Measurements from ENCODE around the gene ATP6AP2. TPM values are rescaled to one million over a fixed set of nuclear protein-coding genes. Genes with fewer than 3 reads are reported as not detected.

Gene ATP6AP2
- total RNA-seq, 2 experiments from 2014 or later, result 28.2 to 34.9 TPM

DNA sequence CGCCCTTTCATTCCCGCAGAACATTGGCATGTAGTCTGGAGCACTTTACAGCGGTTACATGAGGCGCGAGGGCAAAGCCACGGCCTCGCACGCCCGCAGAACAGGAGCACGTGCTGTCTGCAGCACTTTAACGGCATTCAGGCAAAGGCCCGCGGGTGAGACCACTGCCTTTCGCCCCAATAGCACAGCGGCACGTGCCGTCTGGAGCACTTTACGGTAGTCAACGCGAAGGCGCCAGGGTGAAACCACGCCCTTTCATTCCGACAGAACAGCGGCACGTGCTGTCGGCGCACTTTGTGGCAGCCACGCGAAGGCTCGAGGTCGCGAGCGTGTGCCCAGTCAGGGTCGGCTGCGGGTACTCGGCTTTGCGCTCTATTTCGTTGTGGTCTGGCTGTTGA, 42.4 kb downstream of the ATP6AP2 start, which contains the start of gene MPC1L:
MPC1L (plus strand) TSS at position 290 of the 398 bp plus-strand sequence. CDS start 138 bp downstream, outside the sequence.
- ChIA-PET CTCF (ENCODE audit: unreplicated experiment) (no interaction called here), POLR2A (no interaction called here)
- Histone ChIP-seq H3K27ac (ENCODE audit: low read depth, low read length, poor library complexity, severe bottlenecking) (no peak within 1 kb of the TSS), H3K4me2 (ENCODE audit: low read length) (no peak within 1 kb of the TSS), H3K4me3 (ENCODE audit: low read depth, low read length, poor library complexity, severe bottlenecking) (no peak within 1 kb of the TSS), H3K9me2 (ENCODE audit: insufficient read depth, low read length) (no peaks in the 10 kb centered on the region), H3K79me2 (ENCODE audit: insufficient read depth, low read depth, low read length) (no peaks in the 10 kb centered on the region), H3K4me1 (ENCODE audit: insufficient read depth, low read length, poor library complexity, severe bottlenecking) (no peaks in the 10 kb centered on the region), H3K36me3 (ENCODE audit: insufficient read depth, low read length) (peaks cover 14% of the 10 kb centered on the region), H4K20me1 (ENCODE audit: insufficient read depth, low read length) (no peaks in the 10 kb centered on the region), H3K9me3 (ENCODE audit: low read length) (no peaks in the 10 kb centered on the region), H2AFZ (ENCODE audit: low read length) (no peak within 1 kb of the TSS)
- BruUV-seq (replicated peaks), result no TSS peak
- intact Hi-C loops (cut with micrococcal nuclease; ENCODE audit: unreplicated experiment), result no loop called here
- DNase-seq (ENCODE audit: low spot score), result no peak
- TF ChIP-seq EZH2phosphoT487 (IDR thresholded peaks at IDR 0.05; ENCODE audit: borderline replicate concordance, low read depth, low read length), result no peak

GRCh38 chrX:40623665-40624064, 42.9 kb downstream of the ATP6AP2 start:
- Histone ChIP-seq H3K4me2 (ENCODE audit: low read length) (no peak overlapping the region), H3K9me3 (ENCODE audit: low read length) (no peaks in the 10 kb centered on the region), H3K4me1 (ENCODE audit: insufficient read depth, low read length, poor library complexity, severe bottlenecking) (no peaks in the 10 kb centered on the region), H3K79me2 (ENCODE audit: insufficient read depth, low read depth, low read length) (no peaks in the 10 kb centered on the region), H3K27ac (ENCODE audit: low read depth, low read length, poor library complexity, severe bottlenecking) (no peak overlapping the region), H3K9me2 (ENCODE audit: insufficient read depth, low read length) (no peaks in the 10 kb centered on the region), H3K4me3 (ENCODE audit: low read depth, low read length, poor library complexity, severe bottlenecking) (no peak overlapping the region), H4K20me1 (ENCODE audit: insufficient read depth, low read length) (no peaks in the 10 kb centered on the region), H2AFZ (ENCODE audit: low read length) (no peak overlapping the region), H3K36me3 (ENCODE audit: insufficient read depth, low read length) (peaks cover 19% of the 10 kb centered on the region)
- DNase-seq (ENCODE audit: low spot score), result no peak
- intact Hi-C loops (cut with micrococcal nuclease; ENCODE audit: unreplicated experiment), result no loop called here
- POLR2A ChIA-PET, result no interaction called here
- CTCF ChIA-PET (ENCODE audit: unreplicated experiment), result no interaction called here
- TF ChIP-seq EZH2phosphoT487 (IDR thresholded peaks at IDR 0.05; ENCODE audit: borderline replicate concordance, low read depth, low read length), result no peak
- TF ChIP-seq, protein P1, sequence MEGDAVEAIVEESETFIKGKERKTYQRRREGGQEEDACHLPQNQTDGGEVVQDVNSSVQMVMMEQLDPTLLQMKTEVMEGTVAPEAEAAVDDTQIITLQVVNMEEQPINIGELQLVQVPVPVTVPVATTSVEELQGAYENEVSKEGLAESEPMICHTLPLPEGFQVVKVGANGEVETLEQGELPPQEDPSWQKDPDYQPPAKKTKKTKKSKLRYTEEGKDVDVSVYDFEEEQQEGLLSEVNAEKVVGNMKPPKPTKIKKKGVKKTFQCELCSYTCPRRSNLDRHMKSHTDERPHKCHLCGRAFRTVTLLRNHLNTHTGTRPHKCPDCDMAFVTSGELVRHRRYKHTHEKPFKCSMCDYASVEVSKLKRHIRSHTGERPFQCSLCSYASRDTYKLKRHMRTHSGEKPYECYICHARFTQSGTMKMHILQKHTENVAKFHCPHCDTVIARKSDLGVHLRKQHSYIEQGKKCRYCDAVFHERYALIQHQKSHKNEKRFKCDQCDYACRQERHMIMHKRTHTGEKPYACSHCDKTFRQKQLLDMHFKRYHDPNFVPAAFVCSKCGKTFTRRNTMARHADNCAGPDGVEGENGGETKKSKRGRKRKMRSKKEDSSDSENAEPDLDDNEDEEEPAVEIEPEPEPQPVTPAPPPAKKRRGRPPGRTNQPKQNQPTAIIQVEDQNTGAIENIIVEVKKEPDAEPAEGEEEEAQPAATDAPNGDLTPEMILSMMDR (conservative IDR thresholded peaks at IDR 0.05; ENCODE audit: low read length), result no peak
- BruUV-seq (replicated peaks), result no TSS peak

DNA sequence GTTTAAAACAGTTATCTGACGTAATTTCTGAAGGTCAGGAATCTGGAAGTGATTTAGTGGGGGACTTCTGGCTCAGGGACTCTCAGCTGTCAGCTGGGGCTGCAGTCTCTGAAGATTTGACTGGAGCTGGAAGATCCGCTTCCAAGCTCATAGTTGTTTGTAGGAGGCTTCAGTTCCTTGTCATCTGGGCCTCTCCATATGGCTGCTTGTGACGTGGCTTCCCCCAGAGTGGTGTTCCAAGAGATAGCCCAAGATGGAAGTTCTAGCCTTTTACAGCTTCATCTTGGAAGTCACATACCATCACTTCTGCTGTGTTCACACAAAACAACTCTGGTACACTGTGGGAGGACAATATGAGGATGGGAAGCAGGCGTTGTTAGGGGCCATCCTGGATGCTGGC, 44.5 kb downstream of the ATP6AP2 start:
- no peaks in the 10 kb centered on the region for H3K9me3 ChIP-seq (ENCODE audit: low read length)
- intact Hi-C loops (cut with micrococcal nuclease; ENCODE audit: unreplicated experiment), result no loop called here
- no peak overlapping the region for H3K4me2 ChIP-seq (ENCODE audit: low read length)
- DNase-seq (ENCODE audit: low spot score), result no peak
- no peaks in the 10 kb centered on the region for H3K79me2 ChIP-seq (ENCODE audit: insufficient read depth, low read depth, low read length)
- no peak overlapping the region for H3K4me3 ChIP-seq (ENCODE audit: low read depth, low read length, poor library complexity, severe bottlenecking)
- H3K27ac ChIP-seq (ENCODE audit: low read depth, low read length, poor library complexity, severe bottlenecking), result no peak overlapping the region
- H4K20me1 ChIP-seq (ENCODE audit: insufficient read depth, low read length), result no peaks in the 10 kb centered on the region
- peaks cover 30% of the 10 kb centered on the region for H3K36me3 ChIP-seq (ENCODE audit: insufficient read depth, low read length)
- ChIA-PET CTCF (ENCODE audit: unreplicated experiment) (no interaction called here), POLR2A (interaction anchor here (0.7 kb wide), 1 partner anchor 21 kb away, joined by 3 read pairs; no protein-coding TSS in a partner anchor)
- BruUV-seq (replicated peaks), result no TSS peak
- TF ChIP-seq, protein P1 (conservative IDR thresholded peaks at IDR 0.05; ENCODE audit: low read length), result no peak
- no peak for TF ChIP-seq EZH2phosphoT487 (IDR thresholded peaks at IDR 0.05; ENCODE audit: borderline replicate concordance, low read depth, low read length)
- H3K4me1 ChIP-seq (ENCODE audit: insufficient read depth, low read length, poor library complexity, severe bottlenecking), result no peaks in the 10 kb centered on the region
- no peak overlapping the region for H2AFZ ChIP-seq (ENCODE audit: low read length)
- no peaks in the 10 kb centered on the region for H3K9me2 ChIP-seq (ENCODE audit: insufficient read depth, low read length)
